ENCODE results near the gene MYBPC3. TPM values are rescaled to one million over a fixed set of nuclear protein-coding genes. Genes with fewer than 3 reads are reported as not detected.

The MYBPC3 gene
- total and polyA plus RNA-seq, 2 donors (not counting 3 experiments of a cell fraction or from before 2014, with no cell fraction given) = not detected

DNA sequence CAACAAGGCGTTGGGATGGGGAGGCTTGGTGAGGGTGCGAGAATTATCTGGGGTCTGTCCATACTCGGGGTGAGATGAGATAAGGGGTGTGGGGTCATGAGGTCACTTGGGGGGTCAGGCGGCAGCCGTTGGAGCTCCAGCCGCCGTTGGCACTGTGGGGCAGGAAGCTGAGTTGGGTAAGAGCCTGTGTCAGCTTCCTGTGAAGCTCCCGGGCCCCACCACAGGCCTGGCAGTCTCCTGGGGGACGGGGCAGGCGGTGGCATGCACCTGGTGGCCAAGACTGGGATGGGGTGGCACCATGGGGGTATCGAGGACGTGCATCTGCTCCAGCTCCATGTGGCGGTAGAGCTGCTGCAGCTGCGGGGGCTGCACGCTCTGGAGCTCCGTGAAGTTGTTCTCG lies 7.1 kb upstream of the MYBPC3 start:
- intact Hi-C loops (cut with micrococcal nuclease) = no loop called here
- dilution Hi-C loops (cut with MboI; ENCODE audit: extremely low pct_ligation_motif_present, low sequenced_read_pairs) = no loop called here
- FAIRE-seq (no peak), DNase-seq (ENCODE audit: low read depth, low spot score) (no peak)
- Histone ChIP-seq H3K9ac (replicated peaks; ENCODE audit: extremely low read depth, insufficient read depth, low read length) (no peak overlapping the region), H3K9me3 (replicated peaks; ENCODE audit: control insufficient read depth, insufficient read depth, low read length) (no peaks in the 10 kb centered on the region), H3K27ac (ENCODE audit: insufficient read depth, low read depth, low read length) (no peak overlapping the region), H2AFZ (ENCODE audit: low read depth, low read length) (no peak overlapping the region), H3K79me2 (ENCODE audit: control insufficient read depth, insufficient read depth, low read length) (no peaks in the 10 kb centered on the region), H3K27me3 (ENCODE audit: control insufficient read depth in 2 of 2, insufficient read depth in 2 of 2, low read length in 2 of 2) (no peaks in the 10 kb centered on the region), H3K4me3 (replicated peaks in 1 of 3; ENCODE audit: insufficient read depth in 1 of 3, low read depth in 1 of 3, low read length in 3 of 3) (no peak overlapping the region), H3K4me1 (ENCODE audit: control insufficient read depth, extremely low read depth, insufficient read depth, low read length) (no peaks in the 10 kb centered on the region), H3K9me1 (replicated peaks; ENCODE audit: control insufficient read depth, extremely low read depth, insufficient read depth, low read length) (no peaks in the 10 kb centered on the region), H4K20me1 (replicated peaks; ENCODE audit: control insufficient read depth, extremely low read depth, insufficient read depth, low read length) (no peaks in the 10 kb centered on the region), H3K36me3 (ENCODE audit: control insufficient read depth in 2 of 2, extremely low read depth in 1 of 2, insufficient read depth in 2 of 2, low read length in 2 of 2) (no peaks in the 10 kb centered on the region), H3K4me2 (ENCODE audit: insufficient read depth, low read length) (no peak overlapping the region)
- no peak for TF ChIP-seq MYC (IDR thresholded peaks at IDR 0.05; ENCODE audit: low read depth, low read length)
- TF ChIP-seq FOS (IDR thresholded peaks at IDR 0.05; ENCODE audit: borderline replicate concordance, insufficient read depth, low read length) = no peak
- TF ChIP-seq POLR2AphosphoS5 (IDR thresholded peaks at IDR 0.05; ENCODE audit: insufficient read depth, low read depth, low read length) = no peak
- TF ChIP-seq EZH2 (IDR thresholded peaks at IDR 0.05; ENCODE audit: borderline replicate concordance, low read depth, low read length, severe bottlenecking) = no peak
- TF ChIP-seq, protein P1, sequence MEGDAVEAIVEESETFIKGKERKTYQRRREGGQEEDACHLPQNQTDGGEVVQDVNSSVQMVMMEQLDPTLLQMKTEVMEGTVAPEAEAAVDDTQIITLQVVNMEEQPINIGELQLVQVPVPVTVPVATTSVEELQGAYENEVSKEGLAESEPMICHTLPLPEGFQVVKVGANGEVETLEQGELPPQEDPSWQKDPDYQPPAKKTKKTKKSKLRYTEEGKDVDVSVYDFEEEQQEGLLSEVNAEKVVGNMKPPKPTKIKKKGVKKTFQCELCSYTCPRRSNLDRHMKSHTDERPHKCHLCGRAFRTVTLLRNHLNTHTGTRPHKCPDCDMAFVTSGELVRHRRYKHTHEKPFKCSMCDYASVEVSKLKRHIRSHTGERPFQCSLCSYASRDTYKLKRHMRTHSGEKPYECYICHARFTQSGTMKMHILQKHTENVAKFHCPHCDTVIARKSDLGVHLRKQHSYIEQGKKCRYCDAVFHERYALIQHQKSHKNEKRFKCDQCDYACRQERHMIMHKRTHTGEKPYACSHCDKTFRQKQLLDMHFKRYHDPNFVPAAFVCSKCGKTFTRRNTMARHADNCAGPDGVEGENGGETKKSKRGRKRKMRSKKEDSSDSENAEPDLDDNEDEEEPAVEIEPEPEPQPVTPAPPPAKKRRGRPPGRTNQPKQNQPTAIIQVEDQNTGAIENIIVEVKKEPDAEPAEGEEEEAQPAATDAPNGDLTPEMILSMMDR (IDR thresholded peaks at IDR 0.05; ENCODE audit: extremely low read depth in 1 of 2, insufficient read depth in 1 of 2, low read depth in 1 of 2, low read length in 2 of 2) = no peak
- TF ChIP-seq MAX (IDR thresholded peaks at IDR 0.05; ENCODE audit: insufficient read depth, insufficient read length) = no peak
- TF ChIP-seq JUN (IDR thresholded peaks at IDR 0.05; ENCODE audit: borderline replicate concordance, insufficient read depth, insufficient read length, low read depth) = no peak
- TF ChIP-seq POLR2A (IDR thresholded peaks at IDR 0.05; ENCODE audit: low read depth, low read length) = no peak
- TF ChIP-seq GATA2 (IDR thresholded peaks at IDR 0.05; ENCODE audit: insufficient read depth, insufficient read length, low read depth, low read length) = no peak
- ChIA-PET POLR2A (no interaction called here), CTCF (interaction anchor here (0.8 to 1.2 kb wide), 2 partner anchors 15 to 207 kb away, joined by 3 to 4 read pairs; no protein-coding TSS in a partner anchor)
- BruUV-seq (replicated peaks) = no TSS peak

Data from endothelial cell of umbilical vein (primary cell).